NCI-H2196 treated with DMSO at 0.1 percent for 48 hours (cell line): ENCODE data around the gene ALOX5.
A peak's percentile ranks its signal among the peaks of the same experiment; 100 is the strongest.
"Not testable (repeated sequence)": the region's sequence is repeated elsewhere in the genome, so short reads cannot be mapped to it uniquely, and the experiment has no call there.

Experiments
- DNase-seq: peaks from one replicate; lab custom pipeline; 2025; ENCODE audit not compliant: unreplicated experiment; lab: John Stamatoyannopoulos, UW

The ALOX5 gene

GRCh38 chr10:45373576-45374349 is at the start of gene ALOX5:
Gene ALOX5 (plus strand): TSS chr10:45374216. CDS start chr10:45374280, 64 bp downstream.
- DNase-seq: peak; percentile 55

- DNase-seq: no peak
Observed at GRCh38 chr10:45325116-45325515, 48.9 kb upstream of the ALOX5 start.

GRCh38 chr10:45326864-45327263 is 47.2 kb upstream of the ALOX5 start:
- not testable (repeated sequence) for DNase-seq

GRCh38 chr10:45331824-45332223 is 42.2 kb upstream of the ALOX5 start:
- not testable (repeated sequence) for DNase-seq

GRCh38 chr10:45339894-45340293 is 34.1 kb upstream of the ALOX5 start:
- DNase-seq: no peak

- DNase-seq: not testable (repeated sequence)
Observed at GRCh38 chr10:45340420-45340819, 33.6 kb upstream of the ALOX5 start.

- DNase-seq: not testable (repeated sequence)
Observed at GRCh38 chr10:45346652-45347335, 27.2 kb upstream of the ALOX5 start.

- DNase-seq: not testable (repeated sequence)
Observed at GRCh38 chr10:45347464-45347863, 26.6 kb upstream of the ALOX5 start.

- not testable (repeated sequence) for DNase-seq
Observed at GRCh38 chr10:45348196-45348765, 25.7 kb upstream of the ALOX5 start.

- no peak for DNase-seq
Observed at GRCh38 chr10:45353186-45353585, 20.8 kb upstream of the ALOX5 start.

- no peak for DNase-seq
Observed at GRCh38 chr10:45354261-45354660, 19.8 kb upstream of the ALOX5 start.

- no peak for DNase-seq
Observed at GRCh38 chr10:45355494-45355893, 18.5 kb upstream of the ALOX5 start.

GRCh38 chr10:45358961-45359360 is 15.1 kb upstream of the ALOX5 start:
- DNase-seq: not testable (repeated sequence)

- DNase-seq: not testable (repeated sequence)
Observed at GRCh38 chr10:45361983-45362799, 11.8 kb upstream of the ALOX5 start.

- DNase-seq: not testable (repeated sequence)
Observed at GRCh38 chr10:45367643-45368042, 6.4 kb upstream of the ALOX5 start.

GRCh38 chr10:45368181-45368580 is 5.8 kb upstream of the ALOX5 start:
- no peak for DNase-seq

- no peak for DNase-seq
Observed at GRCh38 chr10:45370202-45370955, 3.6 kb upstream of the ALOX5 start.

GRCh38 chr10:45371560-45371959 is 2.5 kb upstream of the ALOX5 start:
- no peak for DNase-seq

- no peak for DNase-seq
Observed at GRCh38 chr10:45372251-45372951, 1.6 kb upstream of the ALOX5 start.
